HG02943 (cell line): ENCODE measurements around the gene AQP1.

Experiments
- ATAC-seq: cut with Tn5 transposase; IDR thresholded peaks from one replicate; pipeline ENCODE4 v1.9.1; 2021; ENCODE audit warnings: mild to moderate bottlenecking, low read depth, moderate library complexity; ENCODE audit not compliant: unreplicated experiment

The AQP1 gene

GRCh38 chr7:30933124-30933974 lies 21.7 kb downstream of the AQP1 start:
- ATAC-seq = no peak

- no peak for ATAC-seq
These were observed 22.6 kb downstream of the AQP1 start for GRCh38 chr7:30934225-30934624.

- ATAC-seq = no peak
These were observed 23.3 kb downstream of the AQP1 start for GRCh38 chr7:30934732-30935568.

GRCh38 chr7:30935569-30935877 lies 23.9 kb downstream of the AQP1 start:
- ATAC-seq = no peak

- ATAC-seq = no peak
These were observed 25.1 kb downstream of the AQP1 start for GRCh38 chr7:30936650-30937245.

GRCh38 chr7:30937416-30937815 lies 25.8 kb downstream of the AQP1 start:
- ATAC-seq = no peak

- peak; percentile 66 for ATAC-seq
These were observed 27.0 kb downstream of the AQP1 start for GRCh38 chr7:30938435-30939316.

- no peak for ATAC-seq
These were observed 30.1 kb downstream of the AQP1 start for GRCh38 chr7:30941582-30942323.

- ATAC-seq = no peak
These were observed 38.5 kb downstream of the AQP1 start for GRCh38 chr7:30950197-30950596.

- no peak for ATAC-seq
These were observed 43.3 kb downstream of the AQP1 start for GRCh38 chr7:30954914-30955313.

- no peak for ATAC-seq
These were observed 45.1 kb downstream of the AQP1 start for GRCh38 chr7:30956704-30957103.

GRCh38 chr7:30963842-30964241 lies 52.2 kb downstream of the AQP1 start, which contains the start of gene GHRHR:
Gene GHRHR, plus strand, starts transcription at chr7:30963953. Its CDS starts 116 bp downstream, at chr7:30964069.
- ATAC-seq = no peak

- ATAC-seq = no peak
These were observed 53.7 kb downstream of the AQP1 start for GRCh38 chr7:30965372-30965771.

GRCh38 chr7:30965883-30966282 lies 54.2 kb downstream of the AQP1 start:
- ATAC-seq = no peak

- ATAC-seq = no peak
These were observed 56.6 kb downstream of the AQP1 start for GRCh38 chr7:30968294-30968693.

- no peak for ATAC-seq
These were observed 57.3 kb downstream of the AQP1 start for GRCh38 chr7:30968747-30969603.

- no peak for ATAC-seq
These were observed 57.9 kb downstream of the AQP1 start for GRCh38 chr7:30969604-30969970.

- ATAC-seq = no peak
These were observed 58.4 kb downstream of the AQP1 start for GRCh38 chr7:30970074-30970473.

GRCh38 chr7:30970594-30971094 lies 59.0 kb downstream of the AQP1 start:
- ATAC-seq = no peak
